ENCODE data around the gene KRT5.

Gene KRT5

DNA sequence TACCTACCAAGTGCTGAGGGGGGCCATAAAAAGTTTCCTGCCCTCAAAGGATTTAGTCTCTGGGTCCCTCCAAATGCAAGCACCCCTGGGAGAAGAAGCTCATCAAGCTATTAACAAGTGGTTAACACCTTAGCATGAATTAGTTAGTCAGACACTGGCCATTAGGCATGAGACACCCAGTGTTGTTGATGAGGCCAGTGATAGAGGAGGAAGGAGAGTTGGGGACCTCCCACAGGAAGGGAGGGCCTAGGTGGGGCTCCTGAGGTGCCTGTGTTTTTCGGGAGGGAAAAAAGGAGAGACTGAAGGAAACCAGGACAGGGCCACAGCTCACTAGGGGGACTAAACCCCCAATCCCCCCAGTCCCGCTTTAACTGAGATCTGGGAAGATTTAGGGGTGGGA is 37.3 kb upstream of the KRT5 start:
- TF ChIP-seq, protein P1, sequence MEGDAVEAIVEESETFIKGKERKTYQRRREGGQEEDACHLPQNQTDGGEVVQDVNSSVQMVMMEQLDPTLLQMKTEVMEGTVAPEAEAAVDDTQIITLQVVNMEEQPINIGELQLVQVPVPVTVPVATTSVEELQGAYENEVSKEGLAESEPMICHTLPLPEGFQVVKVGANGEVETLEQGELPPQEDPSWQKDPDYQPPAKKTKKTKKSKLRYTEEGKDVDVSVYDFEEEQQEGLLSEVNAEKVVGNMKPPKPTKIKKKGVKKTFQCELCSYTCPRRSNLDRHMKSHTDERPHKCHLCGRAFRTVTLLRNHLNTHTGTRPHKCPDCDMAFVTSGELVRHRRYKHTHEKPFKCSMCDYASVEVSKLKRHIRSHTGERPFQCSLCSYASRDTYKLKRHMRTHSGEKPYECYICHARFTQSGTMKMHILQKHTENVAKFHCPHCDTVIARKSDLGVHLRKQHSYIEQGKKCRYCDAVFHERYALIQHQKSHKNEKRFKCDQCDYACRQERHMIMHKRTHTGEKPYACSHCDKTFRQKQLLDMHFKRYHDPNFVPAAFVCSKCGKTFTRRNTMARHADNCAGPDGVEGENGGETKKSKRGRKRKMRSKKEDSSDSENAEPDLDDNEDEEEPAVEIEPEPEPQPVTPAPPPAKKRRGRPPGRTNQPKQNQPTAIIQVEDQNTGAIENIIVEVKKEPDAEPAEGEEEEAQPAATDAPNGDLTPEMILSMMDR (IDR thresholded peaks at IDR 0.05; ENCODE audit: low read depth, low read length) = no peak

DNA sequence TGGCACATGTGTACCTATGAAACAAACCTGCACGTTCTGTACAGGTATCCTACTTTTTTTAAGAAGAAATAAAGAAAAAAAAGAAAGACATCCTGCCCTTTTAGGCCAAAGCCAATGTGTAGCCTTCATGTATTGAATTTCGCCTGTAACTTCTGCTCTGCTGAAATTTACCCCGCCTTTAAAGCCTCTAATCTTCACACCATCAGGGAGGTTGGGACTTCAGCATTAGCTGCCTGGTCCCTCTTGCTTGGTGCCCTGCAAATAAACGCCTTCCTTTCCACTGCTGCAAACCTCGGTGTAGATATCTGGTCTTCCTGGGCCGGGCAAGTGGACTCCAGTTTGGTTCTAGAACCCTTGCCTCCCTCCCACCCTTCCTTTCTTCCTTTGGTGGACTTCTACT is 35.4 kb upstream of the KRT5 start:
- TF ChIP-seq, protein P1 (IDR thresholded peaks at IDR 0.05; ENCODE audit: low read depth, low read length) = no peak
- no peak for DNase-seq (ENCODE audit: extremely low read depth, low read depth)

More for the DNA sequence above, 37.3 kb upstream of the KRT5 start:
- no peak for DNase-seq (ENCODE audit: extremely low read depth, low read depth)

DNA sequence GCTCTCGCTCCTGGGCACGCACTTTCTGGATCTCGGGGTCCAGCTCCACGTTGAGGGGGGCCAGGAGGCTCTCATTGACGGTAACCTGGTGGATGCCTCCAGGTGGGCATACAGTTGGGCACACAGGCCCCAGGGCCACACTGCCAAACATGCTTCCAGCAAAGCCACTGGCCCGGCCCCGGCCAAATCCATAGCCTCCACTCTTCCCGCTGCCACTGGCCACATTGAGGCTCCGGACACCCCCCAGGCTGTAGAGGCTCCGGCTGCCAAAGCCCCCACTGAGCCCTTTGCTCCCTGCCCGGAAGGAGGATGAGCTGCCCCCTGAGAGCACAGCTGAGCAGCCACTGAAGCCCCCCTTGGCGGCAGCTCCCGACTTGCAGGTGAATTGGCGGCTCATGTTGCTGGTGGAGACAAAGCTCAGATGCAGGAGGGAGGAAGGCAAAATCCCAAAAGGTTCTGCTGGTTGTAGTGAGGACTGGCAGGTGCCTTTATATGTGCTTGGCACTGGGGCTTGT is 32.5 kb upstream of the KRT5 start, which contains the start of gene KRT71:
Gene KRT71 (minus strand): TSS at position 465 of the 515 bp plus-strand sequence. CDS start 68 bp downstream, at position 397.
- no peak for DNase-seq (ENCODE audit: extremely low read depth, low read depth)
- TF ChIP-seq, protein P1 (IDR thresholded peaks at IDR 0.05; ENCODE audit: low read depth, low read length) = no peak

DNA sequence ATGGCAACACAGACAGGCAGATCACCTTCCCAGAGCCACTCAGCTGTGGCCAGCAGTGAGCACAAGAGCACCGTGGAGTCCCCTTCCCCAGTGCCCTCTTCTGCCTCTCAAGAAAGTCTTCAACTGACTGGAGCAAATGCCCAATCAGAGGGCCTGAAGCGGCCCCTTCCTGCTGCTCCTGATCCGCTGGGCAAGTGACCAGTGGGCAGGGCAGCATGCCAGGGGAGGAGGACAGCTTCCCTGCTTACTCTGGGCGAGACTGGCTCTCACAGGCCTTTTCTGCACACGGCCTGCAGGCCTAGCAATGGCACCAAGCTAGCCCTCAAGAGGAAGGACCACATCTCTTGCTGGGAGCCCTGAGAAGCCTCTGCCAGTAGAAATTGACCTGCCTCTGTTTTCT is 31.9 kb upstream of the KRT5 start:
- no peak for DNase-seq (ENCODE audit: extremely low read depth, low read depth)
- TF ChIP-seq, protein P1 (IDR thresholded peaks at IDR 0.05; ENCODE audit: low read depth, low read length) = no peak

DNA sequence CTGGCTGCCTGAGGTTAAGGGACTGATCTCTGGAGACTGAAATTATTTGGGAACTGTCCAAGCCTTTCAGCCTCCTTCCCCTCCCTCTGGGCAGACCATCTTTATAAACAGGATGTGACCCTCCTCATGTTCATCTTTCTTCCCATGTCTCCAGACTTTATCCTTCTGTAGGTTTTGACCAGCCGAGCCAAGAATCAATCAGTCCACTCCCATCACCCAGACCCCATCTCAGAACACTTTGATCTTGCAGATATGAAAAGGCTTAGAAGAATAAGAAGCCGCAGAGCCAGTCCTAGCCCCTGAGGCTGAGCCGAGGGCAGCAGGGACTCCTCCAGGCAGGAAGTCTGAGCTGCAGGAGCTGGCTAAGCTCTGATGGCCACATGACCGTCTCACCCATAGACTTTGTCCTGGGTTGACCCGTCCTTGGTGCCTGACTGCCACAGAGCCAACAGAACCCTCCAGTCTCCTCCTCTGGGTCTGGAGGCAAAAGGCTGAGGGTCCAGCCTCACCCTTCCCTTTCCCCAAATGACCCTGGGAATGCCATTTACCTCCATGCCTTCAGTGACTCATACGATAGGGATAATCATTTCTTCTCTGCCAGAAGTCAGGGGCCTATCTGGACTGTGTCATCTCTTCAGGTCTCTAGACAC is 31.1 kb upstream of the KRT5 start:
- TF ChIP-seq, protein P1 (IDR thresholded peaks at IDR 0.05; ENCODE audit: low read depth, low read length) = no peak
- no peak for DNase-seq (ENCODE audit: extremely low read depth, low read depth)

DNA sequence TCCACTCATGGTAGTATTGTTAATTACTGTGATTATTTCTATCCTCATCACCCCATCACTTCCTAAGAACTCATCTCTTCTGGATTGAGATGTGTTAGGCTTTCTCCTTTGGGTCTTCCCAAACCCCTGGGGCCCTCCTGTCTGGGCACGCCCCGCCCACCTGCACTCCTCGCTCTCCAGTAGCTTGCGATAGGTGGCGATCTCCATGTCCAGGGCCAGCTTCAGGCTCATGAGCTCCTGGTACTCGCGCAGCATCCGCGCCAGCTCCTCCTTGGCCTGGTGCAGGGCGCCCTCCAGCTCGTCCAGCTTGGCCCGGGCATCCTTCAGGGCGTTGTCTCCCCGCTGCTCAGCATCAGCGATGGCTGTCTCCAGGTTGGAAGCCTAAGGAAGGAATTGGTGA is 25.9 kb upstream of the KRT5 start:
- TF ChIP-seq, protein P1 (IDR thresholded peaks at IDR 0.05; ENCODE audit: low read depth, low read length) = no peak
- DNase-seq (ENCODE audit: extremely low read depth, low read depth) = no peak

DNA sequence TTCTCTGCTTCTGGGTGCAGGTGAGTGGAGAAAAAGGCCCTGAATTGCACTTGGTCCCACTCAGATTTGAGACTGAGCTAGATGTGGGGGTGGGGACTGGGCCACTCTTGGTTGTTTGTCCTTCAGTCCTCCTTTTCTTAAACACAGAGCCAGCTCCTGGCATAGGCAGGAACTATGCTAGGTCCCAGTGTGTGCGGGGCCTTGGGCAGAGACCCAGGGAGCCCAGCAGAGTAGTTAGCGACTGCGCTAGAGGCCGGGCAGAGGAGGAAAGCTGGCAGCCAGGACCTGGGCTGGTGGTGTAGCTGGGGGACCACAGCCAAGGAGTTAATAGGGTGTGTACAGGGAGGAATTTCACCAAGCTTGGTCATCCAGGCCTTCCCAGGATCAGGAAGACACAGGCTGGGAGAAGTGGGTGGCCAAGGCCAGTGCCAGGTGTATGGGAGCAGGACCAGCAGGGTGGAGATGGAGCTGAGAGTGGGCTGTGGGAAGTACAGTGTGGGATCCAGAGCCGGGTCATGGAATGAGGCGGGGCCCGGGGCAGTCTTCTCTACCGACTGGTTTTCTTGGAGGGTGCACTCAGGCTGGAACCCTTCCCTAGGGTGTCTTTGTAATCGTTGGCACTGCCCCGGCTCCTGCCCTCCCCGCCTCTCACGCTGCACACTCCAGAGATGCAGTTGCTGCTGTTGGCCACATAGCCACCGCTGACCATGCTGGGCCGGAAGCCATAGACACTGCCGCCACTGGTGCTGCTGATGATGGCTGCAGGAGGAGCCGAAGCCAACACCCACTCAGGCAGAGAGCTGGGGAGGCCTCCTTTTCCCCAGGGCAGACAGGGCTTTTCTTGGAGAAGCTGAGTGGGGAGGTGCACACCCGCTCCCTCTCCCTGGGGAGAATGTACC is 24.0 kb upstream of the KRT5 start:
- DNase-seq (ENCODE audit: extremely low read depth, low read depth) = no peak
- TF ChIP-seq, protein P1 (IDR thresholded peaks at IDR 0.05; ENCODE audit: low read depth, low read length) = no peak

Data from AG09319 (cell line).